Measurements from ENCODE around the gene FOXP4.

DNA sequence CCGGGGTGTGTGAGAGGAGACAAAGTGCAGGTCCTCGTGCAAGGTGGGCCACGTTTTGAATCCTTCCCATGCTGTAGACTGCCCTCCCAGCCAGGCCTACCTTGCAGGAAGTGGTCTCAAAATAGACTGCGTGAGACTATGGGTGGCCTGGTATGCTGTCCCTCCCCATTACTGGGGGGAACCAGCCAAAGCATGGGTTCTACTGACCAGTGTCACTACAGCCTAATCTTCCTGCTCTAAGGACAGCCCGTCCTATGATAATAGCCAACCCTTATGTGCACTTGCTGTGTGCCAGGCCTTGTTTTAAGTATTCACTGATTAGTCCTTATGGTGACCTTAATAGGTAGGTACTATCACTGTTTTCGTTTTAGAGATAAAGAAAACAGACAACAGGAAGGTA lies 38.0 kb downstream of the FOXP4 start:
- no peak for TF ChIP-seq EZH2 (IDR thresholded peaks at IDR 0.05; ENCODE audit: insufficient read depth, low read length)
- TF ChIP-seq, protein P1, sequence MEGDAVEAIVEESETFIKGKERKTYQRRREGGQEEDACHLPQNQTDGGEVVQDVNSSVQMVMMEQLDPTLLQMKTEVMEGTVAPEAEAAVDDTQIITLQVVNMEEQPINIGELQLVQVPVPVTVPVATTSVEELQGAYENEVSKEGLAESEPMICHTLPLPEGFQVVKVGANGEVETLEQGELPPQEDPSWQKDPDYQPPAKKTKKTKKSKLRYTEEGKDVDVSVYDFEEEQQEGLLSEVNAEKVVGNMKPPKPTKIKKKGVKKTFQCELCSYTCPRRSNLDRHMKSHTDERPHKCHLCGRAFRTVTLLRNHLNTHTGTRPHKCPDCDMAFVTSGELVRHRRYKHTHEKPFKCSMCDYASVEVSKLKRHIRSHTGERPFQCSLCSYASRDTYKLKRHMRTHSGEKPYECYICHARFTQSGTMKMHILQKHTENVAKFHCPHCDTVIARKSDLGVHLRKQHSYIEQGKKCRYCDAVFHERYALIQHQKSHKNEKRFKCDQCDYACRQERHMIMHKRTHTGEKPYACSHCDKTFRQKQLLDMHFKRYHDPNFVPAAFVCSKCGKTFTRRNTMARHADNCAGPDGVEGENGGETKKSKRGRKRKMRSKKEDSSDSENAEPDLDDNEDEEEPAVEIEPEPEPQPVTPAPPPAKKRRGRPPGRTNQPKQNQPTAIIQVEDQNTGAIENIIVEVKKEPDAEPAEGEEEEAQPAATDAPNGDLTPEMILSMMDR (IDR thresholded peaks at IDR 0.05; ENCODE audit: insufficient read depth, low read depth, low read length) = no peak

Data from astrocyte (in vitro differentiated cells and primary cell).